Measurements from ENCODE around the gene XRCC6.

The XRCC6 gene

GRCh38 chr22:41608386-41608785, 12.7 kb upstream of the XRCC6 start:
- Histone ChIP-seq H3K36me3 (ENCODE audit: control insufficient read depth in 1 of 2, insufficient read depth in 2 of 2, low read depth in 1 of 2, low read length in 2 of 2) (peaks cover 23 to 70% of the 10 kb centered on the region in 2 experiments), H2AFZ (ENCODE audit: low read depth, low read length) (no peak overlapping the region), H4K91ac (ENCODE audit: low read length) (no peak overlapping the region), H3K79me1 (replicated peaks; ENCODE audit: low read length, poor library complexity, severe bottlenecking) (peaks cover 21% of the 10 kb centered on the region), H2BK15ac (ENCODE audit: low read depth, poor library complexity, severe bottlenecking) (no peak overlapping the region), H3K9me3 (ENCODE audit: control insufficient read depth, low read length) (no peaks in the 10 kb centered on the region), H3K4me1 (ENCODE audit: control insufficient read depth, insufficient read depth, low read depth, low read length) (no peaks in the 10 kb centered on the region), H3K18ac (ENCODE audit: low read depth in 1 of 2, low read length in 2 of 2) (no peak overlapping the region), H2BK120ac (ENCODE audit: low read depth, low read length) (no peak overlapping the region), H3K27me3 (ENCODE audit: control insufficient read depth in 1 of 2, insufficient read depth in 1 of 2, low read length in 2 of 2) (no peaks in the 10 kb centered on the region), H3K27ac (ENCODE audit: low read length, poor library complexity, severe bottlenecking) (no peak overlapping the region), H3K4me3 (ENCODE audit: insufficient read depth in 1 of 2, low read depth in 1 of 2, low read length in 2 of 2) (no peak overlapping the region), H2AK5ac (ENCODE audit: low read length, severe bottlenecking) (no peak overlapping the region), H3K4me2 (ENCODE audit: low read length, poor library complexity, severe bottlenecking) (no peak overlapping the region), H3K9ac (ENCODE audit: low read length) (no peak overlapping the region), H3K14ac (ENCODE audit: low read length in 2 of 2) (no peak overlapping the region), H2BK5ac (ENCODE audit: low read depth, low read length, poor library complexity, severe bottlenecking) (no peak overlapping the region), H2BK12ac (ENCODE audit: low read length in 2 of 2) (no peak overlapping the region), H4K8ac (ENCODE audit: low read length) (no peak overlapping the region), H3K23ac (ENCODE audit: low read length in 2 of 2) (peak overlapping the region in 1 of 2 experiments; percentile 86), H3K4ac (ENCODE audit: low read depth in 1 of 2, low read length in 2 of 2) (no peak overlapping the region)
- WGBS: 95% methylated on average over 3 of the region's 3 CpGs
- no peak for DNase-seq

- Histone ChIP-seq H3K4me1 (ENCODE audit: control insufficient read depth, insufficient read depth, low read depth, low read length) (no peaks in the 10 kb centered on the region), H2BK15ac (ENCODE audit: low read depth, poor library complexity, severe bottlenecking) (no peak overlapping the region), H3K4ac (ENCODE audit: low read depth in 1 of 2, low read length in 2 of 2) (no peak overlapping the region), H3K9me3 (ENCODE audit: control insufficient read depth, low read length) (no peaks in the 10 kb centered on the region), H2BK12ac (ENCODE audit: low read length in 2 of 2) (no peak overlapping the region), H3K79me1 (replicated peaks; ENCODE audit: low read length, poor library complexity, severe bottlenecking) (peaks cover 7% of the 10 kb centered on the region), H3K4me3 (ENCODE audit: insufficient read depth in 1 of 2, low read depth in 1 of 2, low read length in 2 of 2) (no peak overlapping the region), H3K27ac (ENCODE audit: low read length, poor library complexity, severe bottlenecking) (no peak overlapping the region), H4K91ac (ENCODE audit: low read length) (no peak overlapping the region), H3K9ac (ENCODE audit: low read length) (no peak overlapping the region), H3K27me3 (ENCODE audit: control insufficient read depth in 1 of 2, insufficient read depth in 1 of 2, low read length in 2 of 2) (no peaks in the 10 kb centered on the region), H2BK5ac (ENCODE audit: low read depth, low read length, poor library complexity, severe bottlenecking) (no peak overlapping the region), H2AK5ac (ENCODE audit: low read length, severe bottlenecking) (no peak overlapping the region), H3K4me2 (ENCODE audit: low read length, poor library complexity, severe bottlenecking) (no peak overlapping the region), H3K18ac (ENCODE audit: low read depth in 1 of 2, low read length in 2 of 2) (no peak overlapping the region), H4K8ac (ENCODE audit: low read length) (no peak overlapping the region), H3K36me3 (ENCODE audit: control insufficient read depth in 1 of 2, insufficient read depth in 2 of 2, low read depth in 1 of 2, low read length in 2 of 2) (peaks cover 0 to 33% of the 10 kb centered on the region in 2 experiments), H2AFZ (ENCODE audit: low read depth, low read length) (no peak overlapping the region), H3K14ac (ENCODE audit: low read length in 2 of 2) (no peak overlapping the region), H2BK120ac (ENCODE audit: low read depth, low read length) (no peak overlapping the region), H3K23ac (ENCODE audit: low read length in 2 of 2) (no peak overlapping the region)
- WGBS: 96% methylated on average over 6 of the region's 6 CpGs
- no peak for DNase-seq
These were observed 8.3 kb upstream of the XRCC6 start for GRCh38 chr22:41612603-41613306.

GRCh38 chr22:41613456-41613855, 7.6 kb upstream of the XRCC6 start:
- Histone ChIP-seq H2AK5ac (ENCODE audit: low read length, severe bottlenecking) (no peak overlapping the region), H2BK15ac (ENCODE audit: low read depth, poor library complexity, severe bottlenecking) (no peak overlapping the region), H3K18ac (ENCODE audit: low read depth in 1 of 2, low read length in 2 of 2) (no peak overlapping the region), H4K91ac (ENCODE audit: low read length) (no peak overlapping the region), H2AFZ (ENCODE audit: low read depth, low read length) (no peak overlapping the region), H3K4ac (ENCODE audit: low read depth in 1 of 2, low read length in 2 of 2) (no peak overlapping the region), H3K4me2 (ENCODE audit: low read length, poor library complexity, severe bottlenecking) (no peak overlapping the region), H3K4me1 (ENCODE audit: control insufficient read depth, insufficient read depth, low read depth, low read length) (no peaks in the 10 kb centered on the region), H2BK12ac (ENCODE audit: low read length in 2 of 2) (no peak overlapping the region), H3K23ac (ENCODE audit: low read length in 2 of 2) (no peak overlapping the region), H3K14ac (ENCODE audit: low read length in 2 of 2) (no peak overlapping the region), H2BK120ac (ENCODE audit: low read depth, low read length) (no peak overlapping the region), H3K27ac (ENCODE audit: low read length, poor library complexity, severe bottlenecking) (no peak overlapping the region), H3K9me3 (ENCODE audit: control insufficient read depth, low read length) (no peaks in the 10 kb centered on the region), H3K36me3 (ENCODE audit: control insufficient read depth in 1 of 2, insufficient read depth in 2 of 2, low read depth in 1 of 2, low read length in 2 of 2) (peaks cover 0 to 27% of the 10 kb centered on the region in 2 experiments), H3K9ac (ENCODE audit: low read length) (no peak overlapping the region), H3K27me3 (ENCODE audit: control insufficient read depth in 1 of 2, insufficient read depth in 1 of 2, low read length in 2 of 2) (no peaks in the 10 kb centered on the region), H2BK5ac (ENCODE audit: low read depth, low read length, poor library complexity, severe bottlenecking) (no peak overlapping the region), H4K8ac (ENCODE audit: low read length) (no peak overlapping the region), H3K4me3 (ENCODE audit: insufficient read depth in 1 of 2, low read depth in 1 of 2, low read length in 2 of 2) (no peak overlapping the region), H3K79me1 (replicated peaks; ENCODE audit: low read length, poor library complexity, severe bottlenecking) (peaks cover 7% of the 10 kb centered on the region)
- DNase-seq: no peak
- 80% methylated on average over 2 of the region's 2 CpGs for WGBS

- H3K9ac ChIP-seq (ENCODE audit: low read length): peak overlapping the region; percentile 94
- no peak overlapping the region for H2BK120ac ChIP-seq (ENCODE audit: low read depth, low read length)
- peak overlapping the region; percentile 34 for H2BK15ac ChIP-seq (ENCODE audit: low read depth, poor library complexity, severe bottlenecking)
- H3K9me3 ChIP-seq (ENCODE audit: control insufficient read depth, low read length): no peaks in the 10 kb centered on the region
- no peak overlapping the region for H2BK12ac ChIP-seq (ENCODE audit: low read length in 2 of 2)
- H3K23ac ChIP-seq (ENCODE audit: low read length in 2 of 2): peak overlapping the region in 1 of 2 experiments; percentile 54
- no peak overlapping the region for H2BK5ac ChIP-seq (ENCODE audit: low read depth, low read length, poor library complexity, severe bottlenecking)
- H2AK5ac ChIP-seq (ENCODE audit: low read length, severe bottlenecking): no peak overlapping the region
- peak overlapping the region in 1 of 2 experiments; percentile 93 for H3K18ac ChIP-seq (ENCODE audit: low read depth in 1 of 2, low read length in 2 of 2)
- peaks cover 3% of the 10 kb centered on the region for H3K79me1 ChIP-seq (replicated peaks; ENCODE audit: low read length, poor library complexity, severe bottlenecking)
- peak overlapping the region; percentile 82 to 94 for H3K4me3 ChIP-seq (ENCODE audit: insufficient read depth in 1 of 2, low read depth in 1 of 2, low read length in 2 of 2)
- no peak overlapping the region for H2AFZ ChIP-seq (ENCODE audit: low read depth, low read length)
- H3K14ac ChIP-seq (ENCODE audit: low read length in 2 of 2): peak overlapping the region in 1 of 2 experiments; percentile 93
- peak overlapping the region; percentile 55 for H4K91ac ChIP-seq (ENCODE audit: low read length)
- peak overlapping the region; percentile 91 for H3K4me2 ChIP-seq (ENCODE audit: low read length, poor library complexity, severe bottlenecking)
- H3K27ac ChIP-seq (ENCODE audit: low read length, poor library complexity, severe bottlenecking): peak overlapping the region; percentile 35
- 2% methylated on average over 23 of the region's 24 CpGs for WGBS
- H3K4me1 ChIP-seq (ENCODE audit: control insufficient read depth, insufficient read depth, low read depth, low read length): peaks cover 3% of the 10 kb centered on the region
- peaks cover 15 to 26% of the 10 kb centered on the region in 2 experiments for H3K36me3 ChIP-seq (ENCODE audit: control insufficient read depth in 1 of 2, insufficient read depth in 2 of 2, low read depth in 1 of 2, low read length in 2 of 2)
- peak overlapping the region; percentile 66 to 71 for H3K4ac ChIP-seq (ENCODE audit: low read depth in 1 of 2, low read length in 2 of 2)
- no peak overlapping the region for H4K8ac ChIP-seq (ENCODE audit: low read length)
- peak; percentile 44 for DNase-seq
- H3K27me3 ChIP-seq (ENCODE audit: control insufficient read depth in 1 of 2, insufficient read depth in 1 of 2, low read length in 2 of 2): no peaks in the 10 kb centered on the region
These were observed 1.0 kb upstream of the XRCC6 start for GRCh38 chr22:41619979-41620588.

Data from mesenchymal stem cell (in vitro differentiated cells and primary cell).